PC-3 (cell line): ENCODE measurements around the gene ABL1.

Source experiments
- EZH2 ChIP-seq: fragments of 300-600 bp; sonication (generic); IDR thresholded peaks from one replicate; pipeline ENCODE4 v1.6.1; 2017; ENCODE audit warnings: antibody characterized with exemption, mild to moderate bottlenecking, low read length; ENCODE audit not compliant: unreplicated experiment
- EZH2phosphoT487 ChIP-seq: fragments of 300-600 bp; sonication (generic); IDR thresholded peaks from 2 replicates; pipeline ENCODE4 v1.6.1; 2018; ENCODE audit warnings: mild to moderate bottlenecking, antibody characterized with exemption, low read length, borderline replicate concordance
- TF ChIP-seq, protein P1 (sequence below): fragments of 300-600 bp; sonication (generic); conservative IDR thresholded peaks from 2 replicates; pipeline ENCODE4 v1.5.1; 2017; ENCODE audit warnings: antibody characterized with exemption, low read depth, mild to moderate bottlenecking, low read length

DNA sequence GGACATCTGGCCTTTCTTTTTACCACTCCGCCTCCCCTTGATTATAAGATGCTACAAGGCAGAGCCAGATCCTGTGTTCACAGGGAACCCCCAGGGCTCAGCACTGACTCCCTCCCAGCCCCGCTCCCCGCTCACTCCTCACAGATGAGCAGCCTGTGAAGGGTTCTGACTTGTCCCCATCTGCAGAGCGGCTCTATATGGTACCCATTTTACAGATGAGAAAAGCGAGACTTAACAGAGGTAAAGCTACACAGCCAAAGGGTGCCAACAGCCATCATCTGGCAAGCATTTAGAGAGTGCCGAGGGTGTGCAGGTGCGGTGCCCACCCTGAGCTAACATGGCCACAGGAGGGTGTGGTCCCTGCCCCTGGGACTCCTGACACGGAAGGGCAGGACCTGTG lies 85.2 kb downstream of the ABL1 start:
- TF ChIP-seq, protein P1, sequence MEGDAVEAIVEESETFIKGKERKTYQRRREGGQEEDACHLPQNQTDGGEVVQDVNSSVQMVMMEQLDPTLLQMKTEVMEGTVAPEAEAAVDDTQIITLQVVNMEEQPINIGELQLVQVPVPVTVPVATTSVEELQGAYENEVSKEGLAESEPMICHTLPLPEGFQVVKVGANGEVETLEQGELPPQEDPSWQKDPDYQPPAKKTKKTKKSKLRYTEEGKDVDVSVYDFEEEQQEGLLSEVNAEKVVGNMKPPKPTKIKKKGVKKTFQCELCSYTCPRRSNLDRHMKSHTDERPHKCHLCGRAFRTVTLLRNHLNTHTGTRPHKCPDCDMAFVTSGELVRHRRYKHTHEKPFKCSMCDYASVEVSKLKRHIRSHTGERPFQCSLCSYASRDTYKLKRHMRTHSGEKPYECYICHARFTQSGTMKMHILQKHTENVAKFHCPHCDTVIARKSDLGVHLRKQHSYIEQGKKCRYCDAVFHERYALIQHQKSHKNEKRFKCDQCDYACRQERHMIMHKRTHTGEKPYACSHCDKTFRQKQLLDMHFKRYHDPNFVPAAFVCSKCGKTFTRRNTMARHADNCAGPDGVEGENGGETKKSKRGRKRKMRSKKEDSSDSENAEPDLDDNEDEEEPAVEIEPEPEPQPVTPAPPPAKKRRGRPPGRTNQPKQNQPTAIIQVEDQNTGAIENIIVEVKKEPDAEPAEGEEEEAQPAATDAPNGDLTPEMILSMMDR, result no peak
- TF ChIP-seq EZH2phosphoT487 (no peak), EZH2 (no peak)
